ENCODE measurements around the gene BCAR3. TPM values are rescaled to one million over a fixed set of nuclear protein-coding genes. Genes with fewer than 3 reads are reported as not detected.
A peak's percentile ranks its signal among the peaks of the same experiment; 100 is the strongest.
"Not testable (repeated sequence)": the region's sequence is repeated elsewhere in the genome, so short reads cannot be mapped to it uniquely, and the experiment has no call there.

BCAR3 gene
- total RNA-seq, 1 donor from 2014 or later = 9.2 TPM

GRCh38 chr1:93665015-93665414 lies 16.6 kb downstream of the BCAR3 start:
- Mint-ChIP-seq H3K9me3 (no peaks in the 10 kb centered on the region), H3K27ac (peak overlapping the region; percentile 78), H3K4me1 (peaks cover 73% of the 10 kb centered on the region), H3K4me3 (no peak overlapping the region), H3K36me3 (no peaks in the 10 kb centered on the region), H3K27me3 (ENCODE audit: low read depth) (no peaks in the 10 kb centered on the region)
- TF ChIP-seq, protein P1, sequence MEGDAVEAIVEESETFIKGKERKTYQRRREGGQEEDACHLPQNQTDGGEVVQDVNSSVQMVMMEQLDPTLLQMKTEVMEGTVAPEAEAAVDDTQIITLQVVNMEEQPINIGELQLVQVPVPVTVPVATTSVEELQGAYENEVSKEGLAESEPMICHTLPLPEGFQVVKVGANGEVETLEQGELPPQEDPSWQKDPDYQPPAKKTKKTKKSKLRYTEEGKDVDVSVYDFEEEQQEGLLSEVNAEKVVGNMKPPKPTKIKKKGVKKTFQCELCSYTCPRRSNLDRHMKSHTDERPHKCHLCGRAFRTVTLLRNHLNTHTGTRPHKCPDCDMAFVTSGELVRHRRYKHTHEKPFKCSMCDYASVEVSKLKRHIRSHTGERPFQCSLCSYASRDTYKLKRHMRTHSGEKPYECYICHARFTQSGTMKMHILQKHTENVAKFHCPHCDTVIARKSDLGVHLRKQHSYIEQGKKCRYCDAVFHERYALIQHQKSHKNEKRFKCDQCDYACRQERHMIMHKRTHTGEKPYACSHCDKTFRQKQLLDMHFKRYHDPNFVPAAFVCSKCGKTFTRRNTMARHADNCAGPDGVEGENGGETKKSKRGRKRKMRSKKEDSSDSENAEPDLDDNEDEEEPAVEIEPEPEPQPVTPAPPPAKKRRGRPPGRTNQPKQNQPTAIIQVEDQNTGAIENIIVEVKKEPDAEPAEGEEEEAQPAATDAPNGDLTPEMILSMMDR (IDR thresholded peaks at IDR 0.05; ENCODE audit: unreplicated experiment) = no peak
- DNase-seq (ENCODE audit: low spot score in 2 of 2, unreplicated experiment in 2 of 2) = no peak

DNA sequence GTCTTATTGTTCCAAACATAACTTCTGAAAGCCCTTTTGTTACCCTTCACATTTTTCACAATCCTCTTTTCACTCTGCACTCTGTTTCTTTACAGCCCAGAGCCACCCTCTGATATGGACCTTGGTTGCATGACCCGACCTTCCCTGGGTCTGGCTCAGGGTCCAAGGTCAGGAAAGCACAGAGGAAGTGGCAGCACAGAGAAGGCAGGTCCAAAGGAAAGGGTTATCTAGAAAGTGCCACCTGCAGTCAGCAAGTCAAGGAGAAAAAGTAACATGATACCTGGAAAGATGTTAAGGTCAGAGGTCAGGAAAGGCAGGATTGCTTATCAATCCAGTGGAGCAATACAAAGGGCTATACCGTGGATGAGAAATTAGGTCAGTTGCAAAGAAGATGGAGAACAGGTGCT lies 18.4 kb downstream of the BCAR3 start:
- Mint-ChIP-seq H3K36me3 (no peaks in the 10 kb centered on the region), H3K27ac (peak overlapping the region; percentile 92)

DNA sequence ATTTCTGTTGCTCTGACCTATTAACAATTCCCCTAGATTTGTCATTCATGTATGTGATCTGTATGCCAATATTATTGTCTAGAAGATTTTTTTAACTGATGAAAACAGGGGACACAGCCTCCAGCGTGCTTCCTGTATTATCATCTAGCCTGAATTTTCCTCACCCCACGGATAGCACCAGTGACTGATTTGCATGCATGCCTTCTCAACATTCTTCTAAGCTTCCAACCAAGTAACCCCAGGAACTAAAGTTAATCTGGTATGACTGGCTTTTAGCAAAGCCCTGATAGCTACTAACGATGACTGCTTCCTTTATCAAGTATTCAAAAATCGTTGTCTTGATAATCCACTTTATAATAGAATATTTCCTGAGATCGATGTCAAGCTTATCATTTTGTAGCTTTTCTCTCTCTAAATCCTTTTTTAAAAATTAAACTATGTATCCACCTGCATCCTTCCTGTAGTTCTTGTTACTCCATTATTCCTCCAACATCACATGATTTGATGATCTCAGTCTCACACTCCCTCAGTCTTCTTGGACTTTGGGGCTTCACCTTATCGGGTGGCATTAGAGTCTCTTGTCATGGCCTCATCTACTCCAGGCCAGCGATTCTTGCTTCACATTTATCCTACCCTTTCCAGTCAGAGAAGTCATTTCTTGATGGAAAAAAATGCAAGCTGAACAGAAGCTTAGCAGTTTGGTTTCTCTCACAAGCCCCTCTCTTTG lies 19.0 kb downstream of the BCAR3 start:
- no peaks in the 10 kb centered on the region for H3K36me3 Mint-ChIP-seq
- H3K4me1 Mint-ChIP-seq = peaks cover 63% of the 10 kb centered on the region
- peak overlapping the region; percentile 11 for H3K4me3 Mint-ChIP-seq
- peak overlapping the region; percentile 92 for H3K27ac Mint-ChIP-seq
- H3K27me3 Mint-ChIP-seq (ENCODE audit: low read depth) = no peaks in the 10 kb centered on the region
- H3K9me3 Mint-ChIP-seq = no peaks in the 10 kb centered on the region
- DNase-seq (ENCODE audit: low spot score in 2 of 2, unreplicated experiment in 2 of 2) = no peak
- TF ChIP-seq, protein P1 (IDR thresholded peaks at IDR 0.05; ENCODE audit: unreplicated experiment) = no peak

More for the DNA sequence above, 18.4 kb downstream of the BCAR3 start:
- H3K27me3 Mint-ChIP-seq (ENCODE audit: low read depth) = no peaks in the 10 kb centered on the region
- H3K9me3 Mint-ChIP-seq = no peaks in the 10 kb centered on the region
- H3K4me3 Mint-ChIP-seq = no peak overlapping the region
- no peak for DNase-seq (ENCODE audit: low spot score in 2 of 2, unreplicated experiment in 2 of 2)
- TF ChIP-seq, protein P1 (IDR thresholded peaks at IDR 0.05; ENCODE audit: unreplicated experiment) = no peak
- H3K4me1 Mint-ChIP-seq = peaks cover 69% of the 10 kb centered on the region

- Mint-ChIP-seq H3K4me3 (peak overlapping the region; percentile 11), H3K36me3 (no peaks in the 10 kb centered on the region), H3K27ac (peak overlapping the region; percentile 92), H3K9me3 (no peaks in the 10 kb centered on the region), H3K27me3 (ENCODE audit: low read depth) (no peaks in the 10 kb centered on the region), H3K4me1 (peaks cover 58% of the 10 kb centered on the region)
- DNase-seq (ENCODE audit: low spot score in 2 of 2, unreplicated experiment in 2 of 2) = no peak
- TF ChIP-seq, protein P1 (IDR thresholded peaks at IDR 0.05; ENCODE audit: unreplicated experiment) = no peak
These were observed 19.7 kb downstream of the BCAR3 start for GRCh38 chr1:93661829-93662474.

GRCh38 chr1:93661341-93661740 lies 20.3 kb downstream of the BCAR3 start:
- Mint-ChIP-seq H3K4me1 (peaks cover 54% of the 10 kb centered on the region), H3K27ac (peak overlapping the region; percentile 92)
- H3K36me3 Mint-ChIP-seq; H3K9me3 Mint-ChIP-seq; H3K27me3 Mint-ChIP-seq (ENCODE audit: low read depth); DNase-seq (ENCODE audit: low spot score in 2 of 2, unreplicated experiment in 2 of 2); H3K4me3 Mint-ChIP-seq: not testable (repeated sequence)

DNA sequence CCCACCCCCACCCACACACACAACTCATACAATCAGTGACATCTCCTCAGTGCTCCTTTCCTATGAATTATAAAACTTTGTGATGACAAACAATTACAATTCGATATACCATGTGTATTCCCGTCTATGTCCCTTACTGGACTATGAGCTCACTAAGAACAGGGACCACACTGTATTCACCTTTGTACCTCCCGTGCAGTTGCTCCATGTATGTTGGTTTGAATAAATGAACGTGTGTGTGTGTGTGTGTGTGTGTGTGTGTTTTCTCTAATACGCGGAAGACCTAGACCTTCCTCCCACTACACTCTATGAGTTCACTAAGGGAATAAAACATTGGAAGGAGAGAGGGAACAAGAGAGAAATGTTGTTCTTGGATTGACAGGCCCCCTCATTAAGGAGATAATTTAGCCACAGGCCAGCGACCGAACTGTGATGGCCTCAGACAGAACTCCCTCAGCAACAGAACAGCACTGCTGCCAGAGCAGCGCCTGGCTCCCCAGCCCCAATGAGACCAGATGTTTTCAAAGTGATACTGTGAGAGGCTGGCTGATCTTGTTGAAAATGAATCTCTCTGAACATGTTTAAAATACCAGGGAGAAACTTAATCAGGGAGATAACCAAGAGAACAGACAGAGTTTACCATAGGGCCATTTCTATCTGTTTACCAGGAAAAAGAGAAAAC lies 21.7 kb downstream of the BCAR3 start:
- Mint-ChIP-seq H3K9me3 (no peaks in the 10 kb centered on the region), H3K4me1 (peaks cover 50% of the 10 kb centered on the region), H3K27me3 (ENCODE audit: low read depth) (no peaks in the 10 kb centered on the region), H3K4me3 (no peak overlapping the region), H3K27ac (peak overlapping the region; percentile 83), H3K36me3 (no peaks in the 10 kb centered on the region)
- DNase-seq (ENCODE audit: low spot score in 2 of 2, unreplicated experiment in 2 of 2) = no peak
- TF ChIP-seq, protein P1 (IDR thresholded peaks at IDR 0.05; ENCODE audit: unreplicated experiment) = no peak
